ENCODE data around the gene RAE1.
"Not testable (repeated sequence)": the region's sequence is repeated elsewhere in the genome, so short reads cannot be mapped to it uniquely, and the experiment has no call there.

RAE1 gene

GRCh38 chr20:57325632-57326356, 25.3 kb upstream of the RAE1 start:
- in situ Hi-C loops (cut with MboI; ENCODE audit: low sequenced_read_pairs) = no loop called here

GRCh38 chr20:57326667-57327455, 24.2 kb upstream of the RAE1 start:
- in situ Hi-C loops (cut with MboI; ENCODE audit: low sequenced_read_pairs) = no loop called here

GRCh38 chr20:57327820-57328219, 23.2 kb upstream of the RAE1 start:
- in situ Hi-C loops (cut with MboI; ENCODE audit: low sequenced_read_pairs) = no loop called here

GRCh38 chr20:57329608-57330221, 21.3 kb upstream of the RAE1 start, which contains the start of gene SPO11:
Gene SPO11 (plus strand): TSS chr20:57329803. CDS start chr20:57329868, 65 bp downstream.
- in situ Hi-C loops (cut with MboI; ENCODE audit: low sequenced_read_pairs) = no loop called here

GRCh38 chr20:57330998-57331397, 20.1 kb upstream of the RAE1 start:
- in situ Hi-C loops (cut with MboI; ENCODE audit: low sequenced_read_pairs) = no loop called here

- in situ Hi-C loops (cut with MboI; ENCODE audit: low sequenced_read_pairs) = no loop called here
These were observed 18.7 kb upstream of the RAE1 start for GRCh38 chr20:57332105-57333089.

- in situ Hi-C loops (cut with MboI; ENCODE audit: low sequenced_read_pairs) = no loop called here
These were observed 15.7 kb upstream of the RAE1 start for GRCh38 chr20:57335392-57335791.

GRCh38 chr20:57341663-57342062, 9.4 kb upstream of the RAE1 start:
- in situ Hi-C loops (cut with MboI; ENCODE audit: low sequenced_read_pairs) = loop anchor here (10.0 kb wide), 1 partner anchor 257 kb away; no protein-coding TSS in a partner anchor

GRCh38 chr20:57342829-57343228, 8.2 kb upstream of the RAE1 start:
- in situ Hi-C loops (cut with MboI; ENCODE audit: low sequenced_read_pairs) = loop anchor here (10.0 kb wide), 1 partner anchor 258 kb away; no protein-coding TSS in a partner anchor

- in situ Hi-C loops (cut with MboI; ENCODE audit: low sequenced_read_pairs) = loop anchor here (10.0 kb wide), 1 partner anchor 262 kb away; no protein-coding TSS in a partner anchor
These were observed 4.6 kb upstream of the RAE1 start for GRCh38 chr20:57346477-57346876.

- in situ Hi-C loops (cut with MboI; ENCODE audit: low sequenced_read_pairs) = loop anchor here (10.0 kb wide), 1 partner anchor 263 kb away; no protein-coding TSS in a partner anchor
These were observed 3.7 kb upstream of the RAE1 start for GRCh38 chr20:57347393-57347792.

GRCh38 chr20:57348200-57348921, 2.7 kb upstream of the RAE1 start:
- in situ Hi-C loops (cut with MboI; ENCODE audit: low sequenced_read_pairs) = loop anchor here (10.0 kb wide), 1 partner anchor 264 kb away; no protein-coding TSS in a partner anchor

GRCh38 chr20:57348922-57349574, 2.0 kb upstream of the RAE1 start:
- in situ Hi-C loops (cut with MboI; ENCODE audit: low sequenced_read_pairs) = loop anchor here (10.0 kb wide), 1 partner anchor 264 kb away; no protein-coding TSS in a partner anchor

GRCh38 chr20:57350081-57350710, 859 bp upstream of the RAE1 start:
- in situ Hi-C loops (cut with MboI; ENCODE audit: low sequenced_read_pairs) = no loop called here

GRCh38 chr20:57350726-57351041, 371 bp upstream of the RAE1 start:
- in situ Hi-C loops (cut with MboI; ENCODE audit: low sequenced_read_pairs) = not testable (repeated sequence)

GRCh38 chr20:57352305-57352704, 1.2 kb downstream of the RAE1 start:
- in situ Hi-C loops (cut with MboI; ENCODE audit: low sequenced_read_pairs) = no loop called here

- in situ Hi-C loops (cut with MboI; ENCODE audit: low sequenced_read_pairs) = no loop called here
These were observed 2.3 kb downstream of the RAE1 start for GRCh38 chr20:57353351-57353750.

GRCh38 chr20:57361517-57361916, 10.5 kb downstream of the RAE1 start:
- in situ Hi-C loops (cut with MboI; ENCODE audit: low sequenced_read_pairs) = no loop called here

- in situ Hi-C loops (cut with MboI; ENCODE audit: low sequenced_read_pairs) = no loop called here
These were observed 13.4 kb downstream of the RAE1 start for GRCh38 chr20:57364451-57364850.

Data from HL-60/S4 (cell line).